NCI-H2107 treated with DMSO at 0.1 percent for 48 hours (cell line): ENCODE results near the gene DLK2.
"Not testable (repeated sequence)": the region's sequence is repeated elsewhere in the genome, so short reads cannot be mapped to it uniquely, and the experiment has no call there.

Source experiments
- DNase-seq: peaks from one replicate; lab custom pipeline; 2025; ENCODE audit not compliant: unreplicated experiment; lab: John Stamatoyannopoulos, UW

Gene DLK2

DNA sequence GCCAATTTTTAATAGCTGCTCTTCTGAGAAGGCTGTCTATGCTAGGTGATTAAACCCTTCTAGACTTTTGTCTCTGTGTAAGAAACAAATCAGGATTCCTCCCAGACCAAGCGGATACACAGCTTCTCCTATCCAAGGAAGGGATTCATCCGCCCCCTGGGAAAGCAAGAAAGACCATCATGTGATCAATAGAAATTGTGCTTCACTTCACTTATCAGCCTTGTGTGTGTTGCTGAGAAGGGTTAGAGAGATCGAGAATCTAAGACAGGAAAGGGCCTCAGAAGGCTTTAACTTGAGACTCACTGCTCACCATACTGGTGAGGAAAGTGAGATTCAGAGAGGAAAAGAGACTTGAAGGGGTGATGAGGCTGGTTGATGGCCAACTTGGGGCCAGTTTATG lies 26.5 kb downstream of the DLK2 start:
- DNase-seq: no peak

GRCh38 chr6:43428112-43428570 lies 27.2 kb downstream of the DLK2 start:
- no peak for DNase-seq

- peak; percentile 64 for DNase-seq
Observed at GRCh38 chr6:43427406-43428111, 27.8 kb downstream of the DLK2 start, which contains the start of gene ABCC10. Gene ABCC10, plus strand, starts transcription at chr6:43427541. Its CDS starts 438 bp downstream, at chr6:43427979.

DNA sequence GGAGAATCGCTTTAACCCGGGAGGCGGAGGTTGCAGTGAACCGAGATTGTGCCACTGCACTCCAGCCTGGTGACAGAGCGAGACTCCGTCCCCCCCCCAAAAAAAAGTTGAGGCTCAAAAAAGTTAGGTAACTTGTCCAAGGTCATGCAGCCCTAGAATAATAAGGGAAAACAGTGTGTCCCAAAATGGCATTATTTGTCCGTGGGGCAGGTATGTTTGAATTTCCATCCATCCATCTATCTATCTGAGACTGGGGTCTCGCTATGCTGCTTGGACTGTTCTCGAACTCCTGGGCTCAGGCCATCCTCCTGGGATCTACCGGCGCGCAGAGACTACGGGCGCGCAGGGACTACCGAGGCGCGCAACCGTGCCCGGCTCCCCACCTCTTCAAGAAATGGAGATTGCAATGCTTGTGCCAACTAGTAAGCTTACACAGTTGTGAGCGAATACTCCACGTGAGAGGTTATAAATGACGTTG lies 28.4 kb downstream of the DLK2 start:
- DNase-seq: no peak

DNA sequence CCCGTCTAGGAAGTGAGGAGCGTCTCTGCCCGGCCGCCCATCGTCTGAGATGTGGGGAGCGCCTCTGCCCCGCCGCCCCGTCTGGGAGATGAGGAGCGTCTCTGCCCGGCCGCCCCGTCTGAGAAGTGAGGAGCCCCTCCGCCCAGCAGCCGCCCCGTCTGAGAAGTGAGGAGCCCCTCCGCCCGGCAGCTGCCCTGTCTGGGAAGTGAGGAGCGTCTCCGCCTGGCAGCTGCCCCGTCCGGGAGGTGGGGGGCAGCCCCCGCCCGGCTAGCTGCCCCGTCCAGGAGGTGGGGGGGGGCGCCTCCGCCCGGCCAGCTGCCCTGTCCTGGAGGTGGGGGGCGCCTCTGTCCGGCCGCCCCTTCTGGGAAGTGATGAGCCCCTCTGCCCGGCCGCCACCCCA lies 30.3 kb downstream of the DLK2 start:
- DNase-seq: not testable (repeated sequence)

DNA sequence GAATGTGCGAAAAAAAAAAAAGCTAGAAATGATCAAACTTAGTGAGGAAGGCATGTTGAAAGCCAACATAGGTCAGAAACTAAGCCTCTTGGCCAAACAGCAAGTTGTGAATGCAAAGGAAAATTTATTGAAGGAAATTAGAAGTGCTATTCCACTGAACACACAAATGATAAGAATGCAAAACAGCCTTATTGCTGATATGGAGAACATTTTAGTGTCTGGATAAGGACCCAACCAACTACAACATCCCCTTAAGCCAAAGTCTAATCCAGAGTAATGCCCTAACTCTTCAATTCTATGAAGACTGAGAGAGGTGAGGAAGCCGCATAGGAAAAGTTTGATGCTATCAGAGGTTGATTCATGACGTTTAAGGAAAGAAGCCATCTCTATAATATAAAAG lies 33.5 kb downstream of the DLK2 start:
- DNase-seq: no peak

DNA sequence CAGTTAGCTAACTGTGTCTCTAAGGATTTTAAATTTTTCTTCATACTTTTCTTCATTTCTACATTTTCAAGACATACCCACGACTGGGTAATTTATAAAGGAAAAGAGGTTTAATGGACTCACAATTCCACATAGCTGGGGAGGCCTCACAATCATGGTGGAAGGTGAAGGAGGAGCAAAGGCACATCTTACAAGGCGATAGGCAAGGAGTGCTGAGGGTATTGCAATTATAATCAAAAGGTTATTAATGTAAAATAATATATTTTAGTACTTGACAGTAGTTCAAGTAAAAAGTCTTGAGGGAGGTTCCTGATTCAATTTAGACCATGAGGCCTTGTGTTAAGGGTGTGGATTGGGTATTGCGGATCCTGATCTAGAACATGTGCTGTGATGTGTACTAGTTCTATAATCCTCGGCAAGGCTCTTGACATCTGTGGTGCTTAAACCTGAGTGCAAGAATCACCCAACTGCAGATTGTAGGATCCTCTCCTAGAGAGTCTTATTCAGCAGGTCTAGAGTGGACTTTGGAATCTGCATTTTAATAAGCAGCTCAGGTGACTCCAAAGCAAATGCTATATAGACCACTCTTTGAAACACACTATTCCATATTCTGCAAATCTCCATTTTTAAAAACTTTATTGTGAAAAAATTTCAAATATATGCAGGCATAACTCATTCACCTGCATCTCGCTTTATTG lies 35.2 kb downstream of the DLK2 start:
- no peak for DNase-seq

DNA sequence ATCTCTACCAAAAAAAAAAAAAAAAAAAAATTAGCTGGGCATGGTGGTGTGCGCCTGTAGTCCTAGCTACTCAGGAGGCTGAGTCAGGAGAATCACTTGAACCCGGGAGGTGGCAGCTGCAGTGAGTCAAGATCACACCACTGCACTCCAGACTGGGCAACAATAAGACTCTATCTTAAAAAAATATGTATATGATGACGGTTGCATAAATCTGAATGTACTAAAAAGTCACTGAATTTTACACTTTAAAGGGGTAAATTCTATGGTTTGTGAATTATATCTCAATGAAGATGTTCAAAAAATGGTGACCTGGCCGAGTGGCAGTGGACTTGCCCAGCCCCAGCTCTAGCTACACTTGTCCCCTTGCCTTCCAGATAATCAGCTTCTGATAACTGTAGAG lies 38.4 kb downstream of the DLK2 start:
- no peak for DNase-seq

DNA sequence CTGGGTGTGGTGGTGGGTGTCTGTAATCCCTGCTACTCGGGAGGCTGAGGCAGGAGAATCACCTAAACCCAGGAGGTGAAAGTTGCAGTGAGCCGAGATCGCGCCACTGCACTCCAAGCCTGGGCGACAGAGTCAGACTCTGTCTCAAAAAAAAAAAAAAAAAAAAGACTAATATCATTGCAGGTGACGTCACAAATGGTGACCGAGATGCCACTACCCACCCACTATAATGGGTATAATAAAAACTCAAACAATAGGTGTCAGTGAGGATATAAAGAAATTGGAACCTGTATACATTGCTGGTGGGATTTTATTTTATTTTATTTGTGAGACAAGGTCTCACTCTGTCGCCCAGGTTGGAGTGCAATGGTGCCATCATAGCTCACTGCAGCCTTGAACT lies 40.1 kb downstream of the DLK2 start:
- DNase-seq: not testable (repeated sequence)

DNA sequence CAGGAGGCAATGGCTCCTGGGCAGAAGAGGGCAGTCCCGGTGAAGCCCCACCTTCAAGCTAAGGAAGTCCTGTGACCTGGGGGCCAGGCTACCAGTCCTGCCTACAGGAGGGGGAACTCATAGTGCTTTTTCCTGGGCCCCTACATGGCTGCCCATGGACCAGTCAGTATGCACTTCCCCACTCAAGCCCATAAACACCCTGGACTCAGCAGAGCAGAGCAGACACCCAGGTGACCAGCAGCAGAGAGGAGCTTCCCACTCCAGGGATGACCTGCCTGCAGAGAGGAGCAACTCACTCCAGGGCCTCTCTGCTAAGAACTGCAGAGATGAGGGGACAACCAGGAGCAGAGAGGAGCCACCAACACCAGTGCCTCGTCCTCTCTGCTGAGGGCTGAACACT lies 42.3 kb downstream of the DLK2 start:
- DNase-seq: no peak

DNA sequence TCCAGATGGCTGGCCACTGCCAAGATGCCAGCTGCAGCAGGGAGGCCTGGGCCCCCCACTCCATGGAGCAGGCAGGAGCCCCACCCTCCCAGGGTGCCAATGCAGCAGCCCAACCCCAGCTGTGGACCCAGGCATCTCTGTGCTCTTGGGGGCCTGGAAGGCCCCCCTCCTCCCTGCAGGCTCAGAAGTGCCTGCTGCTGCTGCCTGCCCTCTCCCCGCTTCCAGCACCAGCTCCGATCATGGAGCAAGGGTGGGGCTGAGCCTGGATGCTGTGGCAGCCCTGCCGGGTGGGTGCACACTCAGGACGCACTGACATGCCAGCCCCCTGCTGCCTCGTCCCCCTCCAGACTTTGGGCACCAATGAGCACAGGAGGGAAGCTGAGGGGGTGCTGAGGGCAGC lies 42.8 kb downstream of the DLK2 start:
- DNase-seq: no peak

- DNase-seq: not testable (repeated sequence)
Observed at GRCh38 chr6:43410776-43411175, 44.6 kb downstream of the DLK2 start.

DNA sequence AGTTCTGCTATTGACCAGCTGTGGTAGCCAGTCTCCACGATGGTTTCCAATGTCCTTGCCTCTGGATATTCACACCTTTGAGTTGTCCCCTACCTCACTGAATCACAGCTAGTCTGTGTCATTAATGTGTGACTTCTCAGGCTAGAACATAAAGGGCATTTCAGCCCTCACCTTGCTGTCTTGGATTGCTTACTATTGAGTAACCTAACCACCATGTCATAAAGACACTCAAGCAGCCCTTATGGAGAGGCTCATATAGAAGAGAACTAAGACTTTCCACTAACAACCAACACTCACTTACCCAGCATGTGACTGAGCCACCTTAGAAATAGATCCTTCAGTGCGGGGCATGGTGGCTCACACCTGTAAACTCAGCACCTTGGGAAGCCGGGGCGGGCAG lies 47.1 kb downstream of the DLK2 start:
- DNase-seq: no peak

- DNase-seq: no peak
Observed at GRCh38 chr6:43407296-43407695, 48.1 kb downstream of the DLK2 start.

DNA sequence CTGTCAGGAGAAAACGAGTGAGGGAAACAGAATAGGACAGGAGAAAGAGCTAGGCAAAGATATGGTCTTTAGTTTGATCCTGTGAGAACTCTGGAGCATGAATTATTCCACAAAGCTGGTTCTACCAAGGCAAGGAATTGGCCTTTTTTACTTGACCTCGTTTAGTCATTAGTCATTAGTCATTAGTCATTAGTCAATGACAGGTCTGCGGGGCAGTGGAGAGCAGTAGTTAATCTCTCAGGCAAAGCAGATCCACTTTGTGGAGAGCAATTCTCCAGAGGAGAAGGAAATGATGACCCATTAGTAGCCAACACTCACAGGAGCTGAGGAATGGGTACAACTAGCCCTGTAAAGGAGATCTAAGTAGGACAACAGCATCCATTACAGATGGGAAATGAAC lies 50.0 kb downstream of the DLK2 start:
- DNase-seq: no peak

GRCh38 chr6:43402820-43403219 lies 52.5 kb downstream of the DLK2 start:
- no peak for DNase-seq

GRCh38 chr6:43401730-43402129 lies 53.6 kb downstream of the DLK2 start:
- DNase-seq: no peak
